ENCODE results near the gene ISOC2.

Gene ISOC2

GRCh38 chr19:55477905-55478304 is 16.5 kb upstream of the ISOC2 start:
- Mint-ChIP-seq H3K36me3 (peaks cover 4% of the 10 kb centered on the region), H3K4me3 (peak overlapping the region; percentile 84), H3K27me3 (peaks cover 4% of the 10 kb centered on the region), H3K27ac (no peak overlapping the region), H3K9me3 (no peaks in the 10 kb centered on the region), H3K4me1 (peaks cover 34% of the 10 kb centered on the region)
- CTCF ChIA-PET = interaction anchor here (4.5 kb wide), 1 partner anchor 26 kb away, joined by 20 read pairs; no protein-coding TSS in a partner anchor
- DNase-seq = no peak

- Mint-ChIP-seq H3K9me3 (no peaks in the 10 kb centered on the region), H3K36me3 (peaks cover 4% of the 10 kb centered on the region), H3K4me1 (peaks cover 34% of the 10 kb centered on the region), H3K27ac (peak within 1 kb of the TSS; percentile 92), H3K27me3 (peaks cover 4% of the 10 kb centered on the region), H3K4me3 (peak within 1 kb of the TSS; percentile 84)
- CTCF ChIA-PET = interaction anchor here (1.0 to 4.5 kb wide), 5 partner anchors 9 to 195 kb away, joined by 3 to 20 read pairs (median 4); partner anchors contain the start of gene NAT14
- peak; percentile 99 for DNase-seq
Observed at GRCh38 chr19:55476100-55476775, 14.8 kb upstream of the ISOC2 start, which contains the start of gene ZNF628. Gene ZNF628, plus strand, starts transcription at chr19:55476617. Its CDS starts 3,294 bp downstream, at chr19:55479911.

GRCh38 chr19:55474269-55475265 is 13.1 kb upstream of the ISOC2 start:
- H3K9me3 Mint-ChIP-seq = no peaks in the 10 kb centered on the region
- peak overlapping the region; percentile 18 for H3K4me3 Mint-ChIP-seq
- no peaks in the 10 kb centered on the region for H3K36me3 Mint-ChIP-seq
- H3K27me3 Mint-ChIP-seq = peaks cover 7% of the 10 kb centered on the region
- DNase-seq = no peak
- CTCF ChIA-PET = interaction anchor here (1.1 to 4.5 kb wide), 3 partner anchors 29 to 156 kb away, joined by 3 to 20 read pairs (median 3); no protein-coding TSS in a partner anchor
- peaks cover 29% of the 10 kb centered on the region for H3K4me1 Mint-ChIP-seq
- peak overlapping the region; percentile 33 for H3K27ac Mint-ChIP-seq

- CTCF ChIA-PET = interaction anchor here (0.8 to 4.5 kb wide), 5 partner anchors 10 to 157 kb away, joined by 3 to 20 read pairs (median 3); no protein-coding TSS in a partner anchor
- Mint-ChIP-seq H3K27me3 (peaks cover 12% of the 10 kb centered on the region), H3K4me3 (no peak overlapping the region), H3K9me3 (no peaks in the 10 kb centered on the region), H3K4me1 (peaks cover 17% of the 10 kb centered on the region), H3K27ac (no peak overlapping the region), H3K36me3 (no peaks in the 10 kb centered on the region)
- no peak for DNase-seq
Observed at GRCh38 chr19:55473225-55474012, 12.0 kb upstream of the ISOC2 start.

- no peak for DNase-seq
- Mint-ChIP-seq H3K4me3 (no peak overlapping the region), H3K27me3 (peaks cover 17% of the 10 kb centered on the region), H3K4me1 (peaks cover 12% of the 10 kb centered on the region), H3K36me3 (no peaks in the 10 kb centered on the region), H3K9me3 (no peaks in the 10 kb centered on the region), H3K27ac (no peak overlapping the region)
- CTCF ChIA-PET = interaction anchor here (0.8 to 1.2 kb wide), 2 partner anchors 11 to 32 kb away, joined by 3 to 4 read pairs; no protein-coding TSS in a partner anchor
Observed at GRCh38 chr19:55472463-55472862, 11.0 kb upstream of the ISOC2 start.

- Mint-ChIP-seq H3K4me1 (peaks cover 10% of the 10 kb centered on the region), H3K27ac (no peak overlapping the region), H3K27me3 (peaks cover 17% of the 10 kb centered on the region), H3K9me3 (no peaks in the 10 kb centered on the region), H3K4me3 (no peak overlapping the region), H3K36me3 (no peaks in the 10 kb centered on the region)
- CTCF ChIA-PET = interaction anchor here (1.2 kb wide), 1 partner anchor 33 kb away, joined by 8 read pairs; no protein-coding TSS in a partner anchor
- DNase-seq = no peak
Observed at GRCh38 chr19:55471266-55471665, 9.8 kb upstream of the ISOC2 start.

- Mint-ChIP-seq H3K4me3 (no peak overlapping the region), H3K27ac (no peak overlapping the region), H3K4me1 (peaks cover 3% of the 10 kb centered on the region), H3K36me3 (no peaks in the 10 kb centered on the region), H3K27me3 (peaks cover 34% of the 10 kb centered on the region), H3K9me3 (no peaks in the 10 kb centered on the region)
- CTCF ChIA-PET = interaction anchor here (0.7 to 4.0 kb wide), 13 partner anchors 8 to 327 kb away, joined by 3 to 53 read pairs (median 6); partner anchors contain the start of genes NAT14 and ZNF628
- no peak for DNase-seq
Observed at GRCh38 chr19:55468054-55468393, 6.6 kb upstream of the ISOC2 start.

- Mint-ChIP-seq H3K4me3 (no peak overlapping the region), H3K4me1 (peaks cover 6% of the 10 kb centered on the region), H3K27ac (no peak overlapping the region), H3K27me3 (peaks cover 35% of the 10 kb centered on the region), H3K36me3 (no peaks in the 10 kb centered on the region), H3K9me3 (no peaks in the 10 kb centered on the region)
- peak; percentile 76 for DNase-seq
- CTCF ChIA-PET = interaction anchor here (0.6 to 4.0 kb wide), 15 partner anchors 8 to 326 kb away, joined by 3 to 53 read pairs (median 6); partner anchors contain the start of genes NAT14 and ZNF628
Observed at GRCh38 chr19:55467236-55468053, 6.0 kb upstream of the ISOC2 start.

GRCh38 chr19:55466241-55466614 is 4.8 kb upstream of the ISOC2 start:
- Mint-ChIP-seq H3K36me3 (no peaks in the 10 kb centered on the region), H3K4me3 (no peak overlapping the region), H3K9me3 (no peaks in the 10 kb centered on the region), H3K27me3 (peaks cover 35% of the 10 kb centered on the region), H3K27ac (no peak overlapping the region), H3K4me1 (peaks cover 15% of the 10 kb centered on the region)
- no peak for DNase-seq
- CTCF ChIA-PET = interaction anchor here (1.7 to 4.0 kb wide), 2 partner anchors 38 to 141 kb away, joined by 5 to 53 read pairs; no protein-coding TSS in a partner anchor

GRCh38 chr19:55465460-55466240 is 4.2 kb upstream of the ISOC2 start:
- peaks cover 18% of the 10 kb centered on the region for H3K4me1 Mint-ChIP-seq
- H3K9me3 Mint-ChIP-seq = no peaks in the 10 kb centered on the region
- DNase-seq = no peak
- peaks cover 35% of the 10 kb centered on the region for H3K27me3 Mint-ChIP-seq
- no peak overlapping the region for H3K27ac Mint-ChIP-seq
- H3K36me3 Mint-ChIP-seq = no peaks in the 10 kb centered on the region
- no peak overlapping the region for H3K4me3 Mint-ChIP-seq
- CTCF ChIA-PET = interaction anchor here (1.7 to 4.0 kb wide), 2 partner anchors 39 to 142 kb away, joined by 5 to 53 read pairs; no protein-coding TSS in a partner anchor

- no peak within 1 kb of the TSS for H3K4me3 Mint-ChIP-seq
- no peak for DNase-seq
- CTCF ChIA-PET = interaction anchor here (1.1 kb wide), 1 partner anchor 39 kb away, joined by 3 read pairs; no protein-coding TSS in a partner anchor
- peaks cover 26% of the 10 kb centered on the region for H3K4me1 Mint-ChIP-seq
- H3K9me3 Mint-ChIP-seq = no peaks in the 10 kb centered on the region
- no peaks in the 10 kb centered on the region for H3K36me3 Mint-ChIP-seq
- no peak within 1 kb of the TSS for H3K27ac Mint-ChIP-seq
- H3K27me3 Mint-ChIP-seq = peaks cover 33% of the 10 kb centered on the region
Observed at GRCh38 chr19:55464662-55465054, 3.2 kb upstream of the ISOC2 start, which contains the start of gene C19orf85. Gene C19orf85, minus strand, starts transcription at chr19:55464751. Its CDS starts 197 bp downstream, at chr19:55464554.
